Measurements from ENCODE around the gene ANKEF1. TPM values are rescaled to one million over a fixed set of nuclear protein-coding genes. Genes with fewer than 3 reads are reported as not detected.

Gene ANKEF1
- total and polyA plus RNA-seq, 5 donors: 0.75 to 2.9 (median 2.5) TPM

DNA sequence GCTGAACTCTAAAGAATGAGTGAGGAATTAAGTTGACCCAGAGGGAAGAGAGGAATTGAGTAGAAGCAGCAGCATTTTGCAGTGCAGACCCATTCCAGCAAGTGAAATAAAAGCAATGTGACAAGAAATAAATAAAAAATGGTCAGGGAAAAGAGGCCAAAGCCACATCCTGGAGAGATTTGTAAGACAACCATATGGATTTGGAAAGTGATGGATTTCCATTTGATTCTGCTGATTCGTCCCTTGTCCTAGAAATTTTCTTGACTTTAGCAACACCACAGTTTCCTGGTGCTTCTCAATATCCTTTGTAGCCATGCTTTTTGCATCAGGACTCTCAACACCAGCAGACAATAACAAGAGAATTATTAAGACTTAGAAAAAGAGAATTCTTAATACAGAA lies 29.8 kb downstream of the ANKEF1 start:
- 83% methylated on average over 1 of the region's 1 CpG for WGBS
- Histone ChIP-seq H3K27me3 (ENCODE audit: control insufficient read depth, insufficient read depth) (no peaks in the 10 kb centered on the region), H3K4me1 (ENCODE audit: control insufficient read depth, insufficient read depth, low read length) (no peaks in the 10 kb centered on the region), H3K4me3 (ENCODE audit: low read length) (no peak overlapping the region), H3K9me3 (ENCODE audit: control insufficient read depth, low read length) (no peaks in the 10 kb centered on the region), H3K27ac (ENCODE audit: low read length) (no peak overlapping the region)
- intact Hi-C loops (cut with DNase I): no loop called here
- ATAC-seq (no peak), DNase-seq (no peak)

GRCh38 chr20:10065154-10065833 lies 30.5 kb downstream of the ANKEF1 start:
- Histone ChIP-seq H3K4me1 (ENCODE audit: control insufficient read depth, insufficient read depth, low read length) (no peaks in the 10 kb centered on the region), H3K27ac (ENCODE audit: low read length) (no peak overlapping the region), H3K4me3 (ENCODE audit: low read length) (no peak overlapping the region), H3K9me3 (ENCODE audit: control insufficient read depth, low read length) (no peaks in the 10 kb centered on the region), H3K27me3 (ENCODE audit: control insufficient read depth, insufficient read depth) (no peaks in the 10 kb centered on the region)
- ATAC-seq: no peak
- DNase-seq: no peak
- intact Hi-C loops (cut with DNase I): no loop called here
- 97% methylated on average over 3 of the region's 3 CpGs for WGBS

- H3K27me3 ChIP-seq (ENCODE audit: control insufficient read depth, insufficient read depth): no peaks in the 10 kb centered on the region
- 61% methylated on average over 2 of the region's 2 CpGs for WGBS
- no peak overlapping the region for H3K4me3 ChIP-seq (ENCODE audit: low read length)
- no peak for DNase-seq
- H3K27ac ChIP-seq (ENCODE audit: low read length): no peak overlapping the region
- intact Hi-C loops (cut with DNase I): no loop called here
- H3K4me1 ChIP-seq (ENCODE audit: control insufficient read depth, insufficient read depth, low read length): no peaks in the 10 kb centered on the region
- no peaks in the 10 kb centered on the region for H3K9me3 ChIP-seq (ENCODE audit: control insufficient read depth, low read length)
- ATAC-seq: no peak
Measured at GRCh38 chr20:10067321-10067720, 32.5 kb downstream of the ANKEF1 start.

GRCh38 chr20:10074513-10074912 lies 39.7 kb downstream of the ANKEF1 start:
- ATAC-seq (peak in 1 of 2 donors; percentile 55), DNase-seq (peak in 2 of 3 donors; percentile 42 to 64)
- intact Hi-C loops (cut with DNase I): no loop called here
- H3K4me3 ChIP-seq (ENCODE audit: low read length): no peak overlapping the region
- H3K27me3 ChIP-seq (ENCODE audit: control insufficient read depth, insufficient read depth): no peaks in the 10 kb centered on the region
- H3K4me1 ChIP-seq (ENCODE audit: control insufficient read depth, insufficient read depth, low read length): no peaks in the 10 kb centered on the region
- H3K9me3 ChIP-seq (ENCODE audit: control insufficient read depth, low read length): no peaks in the 10 kb centered on the region
- WGBS: 35% methylated on average over 2 of the region's 2 CpGs
- no peak overlapping the region for H3K27ac ChIP-seq (ENCODE audit: low read length)

DNA sequence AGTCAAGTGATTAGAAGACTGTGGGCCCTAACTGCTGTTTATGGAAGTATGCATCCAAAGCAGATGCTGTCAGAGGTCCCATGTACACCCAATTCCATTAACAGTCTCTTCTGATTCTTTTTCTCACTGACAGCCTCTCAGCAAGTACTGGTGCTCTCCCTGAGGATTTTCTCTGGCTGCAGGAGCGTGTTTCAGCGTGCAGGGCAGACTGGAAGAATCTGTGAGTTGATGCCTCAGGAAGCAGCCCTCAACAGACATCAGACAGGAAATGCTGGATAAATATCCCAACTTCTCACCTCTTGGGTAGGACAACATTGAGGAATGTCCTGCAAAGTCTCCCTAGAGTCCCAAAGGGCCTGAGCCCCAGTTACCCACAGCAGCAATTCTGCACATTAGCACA lies 40.8 kb downstream of the ANKEF1 start:
- ATAC-seq (no peak), DNase-seq (no peak)
- WGBS: 35% methylated on average over 2 of the region's 2 CpGs
- Histone ChIP-seq H3K4me1 (ENCODE audit: control insufficient read depth, insufficient read depth, low read length) (no peaks in the 10 kb centered on the region), H3K4me3 (ENCODE audit: low read length) (no peak overlapping the region), H3K27ac (ENCODE audit: low read length) (no peak overlapping the region), H3K9me3 (ENCODE audit: control insufficient read depth, low read length) (no peaks in the 10 kb centered on the region), H3K27me3 (ENCODE audit: control insufficient read depth, insufficient read depth) (no peaks in the 10 kb centered on the region)
- intact Hi-C loops (cut with DNase I): no loop called here

DNA sequence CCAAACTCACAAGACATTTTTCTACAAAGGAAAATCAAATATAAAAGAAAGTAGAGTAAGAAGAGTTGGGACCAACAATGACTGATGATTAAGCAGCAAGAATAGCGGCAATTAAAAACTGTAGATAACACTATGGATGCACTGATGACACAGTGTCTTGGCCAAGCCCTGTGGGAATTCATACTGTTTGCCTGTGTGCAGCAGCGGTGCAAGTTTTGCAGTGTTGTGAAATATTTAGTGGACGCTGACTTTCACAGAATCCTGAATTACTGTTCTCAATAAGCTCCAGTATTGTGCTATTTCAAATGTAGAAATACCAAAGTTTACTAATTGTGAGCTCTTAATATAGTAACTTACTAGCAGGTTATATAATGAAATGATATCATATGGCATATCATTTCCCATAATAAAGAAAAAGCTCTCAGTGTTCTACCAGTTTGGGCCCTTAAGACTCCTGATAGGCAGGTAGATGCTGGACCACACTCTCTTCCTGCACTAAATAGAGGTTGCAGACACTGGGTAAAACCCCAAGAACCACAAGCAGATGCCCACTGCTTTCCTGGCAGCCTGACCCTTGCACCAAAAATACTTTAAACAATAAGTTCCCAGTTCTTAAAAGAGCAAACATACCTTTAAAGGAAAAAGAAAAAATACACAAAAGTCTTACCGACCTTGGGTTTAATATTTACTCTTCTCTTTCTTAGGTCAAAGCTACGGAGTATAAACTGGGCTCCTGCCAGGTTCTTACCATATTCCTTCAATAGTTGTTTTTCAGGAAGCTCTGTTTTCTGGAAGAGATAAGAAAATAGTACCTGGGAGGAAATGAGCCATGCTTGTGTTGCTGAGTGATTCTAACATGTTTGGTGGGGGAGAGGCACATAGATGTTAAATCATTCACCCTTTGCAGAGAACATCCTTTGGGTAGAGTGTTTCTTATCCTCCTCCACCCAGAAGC lies 41.6 kb downstream of the ANKEF1 start:
- ATAC-seq (peak in 1 of 2 donors; percentile 63), DNase-seq (no peak)
- H3K27ac ChIP-seq (ENCODE audit: low read length): no peak overlapping the region
- no peaks in the 10 kb centered on the region for H3K27me3 ChIP-seq (ENCODE audit: control insufficient read depth, insufficient read depth)
- WGBS: 56% methylated on average over 5 of the region's 5 CpGs
- intact Hi-C loops (cut with DNase I): no loop called here
- H3K4me3 ChIP-seq (ENCODE audit: low read length): no peak overlapping the region
- no peaks in the 10 kb centered on the region for H3K4me1 ChIP-seq (ENCODE audit: control insufficient read depth, insufficient read depth, low read length)
- no peaks in the 10 kb centered on the region for H3K9me3 ChIP-seq (ENCODE audit: control insufficient read depth, low read length)

- Histone ChIP-seq H3K27ac (ENCODE audit: low read length) (no peak overlapping the region), H3K27me3 (ENCODE audit: control insufficient read depth, insufficient read depth) (no peaks in the 10 kb centered on the region)
- intact Hi-C loops (cut with DNase I): no loop called here
Measured at GRCh38 chr20:10077081-10077471, 42.3 kb downstream of the ANKEF1 start.

GRCh38 chr20:10077886-10078285 lies 43.1 kb downstream of the ANKEF1 start:
- peak in 1 of 2 donors; percentile 29 for ATAC-seq
- intact Hi-C loops (cut with DNase I): no loop called here
- H3K27ac ChIP-seq (ENCODE audit: low read length): no peak overlapping the region

More at GRCh38 chr20:10077081-10077471, 42.3 kb downstream of the ANKEF1 start:
- ATAC-seq (no peak), DNase-seq (no peak)
- H3K4me3 ChIP-seq (ENCODE audit: low read length): no peak overlapping the region
- WGBS: 27% methylated on average over 4 of the region's 4 CpGs
- no peaks in the 10 kb centered on the region for H3K9me3 ChIP-seq (ENCODE audit: control insufficient read depth, low read length)
- no peaks in the 10 kb centered on the region for H3K4me1 ChIP-seq (ENCODE audit: control insufficient read depth, insufficient read depth, low read length)

GRCh38 chr20:10078403-10078802 lies 43.6 kb downstream of the ANKEF1 start:
- no peaks in the 10 kb centered on the region for H3K27me3 ChIP-seq (ENCODE audit: control insufficient read depth, insufficient read depth)
- no peak overlapping the region for H3K4me3 ChIP-seq (ENCODE audit: low read length)
- intact Hi-C loops (cut with DNase I): no loop called here
- no peaks in the 10 kb centered on the region for H3K9me3 ChIP-seq (ENCODE audit: control insufficient read depth, low read length)
- DNase-seq (no peak), ATAC-seq (no peak)
- WGBS: 83% methylated on average over 3 of the region's 3 CpGs
- H3K27ac ChIP-seq (ENCODE audit: low read length): no peak overlapping the region
- no peaks in the 10 kb centered on the region for H3K4me1 ChIP-seq (ENCODE audit: control insufficient read depth, insufficient read depth, low read length)

More at GRCh38 chr20:10077886-10078285, 43.1 kb downstream of the ANKEF1 start:
- no peak for DNase-seq
- 73% methylated on average over 2 of the region's 2 CpGs for WGBS
- H3K27me3 ChIP-seq (ENCODE audit: control insufficient read depth, insufficient read depth): no peaks in the 10 kb centered on the region
- H3K4me3 ChIP-seq (ENCODE audit: low read length): no peak overlapping the region
- no peaks in the 10 kb centered on the region for H3K9me3 ChIP-seq (ENCODE audit: control insufficient read depth, low read length)
- no peaks in the 10 kb centered on the region for H3K4me1 ChIP-seq (ENCODE audit: control insufficient read depth, insufficient read depth, low read length)

GRCh38 chr20:10079964-10080363 lies 45.2 kb downstream of the ANKEF1 start:
- Histone ChIP-seq H3K9me3 (ENCODE audit: control insufficient read depth, low read length) (no peaks in the 10 kb centered on the region), H3K27me3 (ENCODE audit: control insufficient read depth, insufficient read depth) (no peaks in the 10 kb centered on the region), H3K27ac (ENCODE audit: low read length) (no peak overlapping the region), H3K4me1 (ENCODE audit: control insufficient read depth, insufficient read depth, low read length) (no peaks in the 10 kb centered on the region), H3K4me3 (ENCODE audit: low read length) (no peak overlapping the region)
- ATAC-seq (no peak), DNase-seq (no peak)
- intact Hi-C loops (cut with DNase I): no loop called here

DNA sequence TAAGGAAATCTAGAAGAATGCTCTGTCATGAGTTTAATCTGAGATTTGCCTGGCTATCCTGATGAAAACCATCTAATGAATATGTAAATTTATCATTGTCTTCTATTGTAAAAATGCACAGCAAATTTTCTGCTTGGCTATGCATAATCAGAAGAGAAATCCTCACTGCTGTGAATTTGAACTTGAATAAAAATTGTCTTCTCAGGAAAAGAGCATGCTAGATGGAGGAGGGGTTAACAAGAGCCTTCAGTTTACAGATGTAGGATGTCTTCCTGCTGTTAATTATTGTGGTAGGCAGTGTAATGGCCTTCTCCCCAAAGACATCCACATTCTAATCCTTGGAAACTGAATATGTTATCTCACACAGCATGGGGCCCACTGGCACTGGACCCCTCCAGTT lies 45.8 kb downstream of the ANKEF1 start:
- no peak for ATAC-seq
- Histone ChIP-seq H3K9me3 (ENCODE audit: control insufficient read depth, low read length) (no peaks in the 10 kb centered on the region), H3K4me3 (ENCODE audit: low read length) (no peak overlapping the region), H3K27ac (ENCODE audit: low read length) (no peak overlapping the region), H3K4me1 (ENCODE audit: control insufficient read depth, insufficient read depth, low read length) (no peaks in the 10 kb centered on the region), H3K27me3 (ENCODE audit: control insufficient read depth, insufficient read depth) (no peaks in the 10 kb centered on the region)
- no peak for DNase-seq
- intact Hi-C loops (cut with DNase I): no loop called here

Measured in right cardiac atrium (tissue), 5 donors.